ENCODE data around the gene IQGAP2.

DNA sequence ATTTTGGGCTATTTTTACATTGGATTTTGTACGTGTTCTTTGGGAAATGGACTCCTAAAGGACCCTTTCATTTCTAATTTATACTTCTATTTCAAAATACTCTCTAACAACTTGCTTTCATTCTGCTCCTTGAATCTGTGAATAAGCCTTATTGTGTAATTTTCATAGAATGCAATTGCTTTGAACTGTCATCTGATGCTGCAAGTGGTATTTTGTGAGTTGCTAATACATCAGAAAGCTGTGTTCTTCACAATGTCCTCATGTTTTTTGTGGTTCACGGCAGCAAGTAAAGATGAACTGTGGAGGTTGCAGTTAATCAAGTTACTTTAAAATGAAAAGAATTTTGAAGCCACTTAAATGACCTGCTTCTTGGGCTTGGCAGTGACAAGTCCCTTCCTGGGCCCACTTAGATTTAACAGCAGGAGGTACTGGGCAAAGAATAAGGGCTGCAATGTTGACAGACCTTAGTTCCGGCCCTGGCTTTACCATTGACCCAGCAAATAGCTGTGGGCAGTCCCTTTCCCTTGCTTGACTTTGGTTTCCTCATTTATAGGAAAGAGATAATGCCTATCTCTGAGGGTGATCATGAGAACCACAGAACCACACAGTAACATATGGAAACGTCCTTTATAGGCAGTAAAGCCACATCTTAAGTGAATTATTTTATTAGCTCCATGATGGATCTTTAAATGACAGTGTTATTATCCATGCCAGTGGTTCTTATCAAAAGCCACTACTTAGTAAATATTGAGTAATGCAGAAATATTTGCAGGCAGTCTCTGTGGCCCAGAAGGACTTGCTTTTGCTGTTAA is 54.8 kb downstream of the IQGAP2 start:
- TF ChIP-seq EZH2phosphoT487 (IDR thresholded peaks at IDR 0.05; ENCODE audit: borderline replicate concordance, low read length) = no peak
- TF ChIP-seq, protein P1, sequence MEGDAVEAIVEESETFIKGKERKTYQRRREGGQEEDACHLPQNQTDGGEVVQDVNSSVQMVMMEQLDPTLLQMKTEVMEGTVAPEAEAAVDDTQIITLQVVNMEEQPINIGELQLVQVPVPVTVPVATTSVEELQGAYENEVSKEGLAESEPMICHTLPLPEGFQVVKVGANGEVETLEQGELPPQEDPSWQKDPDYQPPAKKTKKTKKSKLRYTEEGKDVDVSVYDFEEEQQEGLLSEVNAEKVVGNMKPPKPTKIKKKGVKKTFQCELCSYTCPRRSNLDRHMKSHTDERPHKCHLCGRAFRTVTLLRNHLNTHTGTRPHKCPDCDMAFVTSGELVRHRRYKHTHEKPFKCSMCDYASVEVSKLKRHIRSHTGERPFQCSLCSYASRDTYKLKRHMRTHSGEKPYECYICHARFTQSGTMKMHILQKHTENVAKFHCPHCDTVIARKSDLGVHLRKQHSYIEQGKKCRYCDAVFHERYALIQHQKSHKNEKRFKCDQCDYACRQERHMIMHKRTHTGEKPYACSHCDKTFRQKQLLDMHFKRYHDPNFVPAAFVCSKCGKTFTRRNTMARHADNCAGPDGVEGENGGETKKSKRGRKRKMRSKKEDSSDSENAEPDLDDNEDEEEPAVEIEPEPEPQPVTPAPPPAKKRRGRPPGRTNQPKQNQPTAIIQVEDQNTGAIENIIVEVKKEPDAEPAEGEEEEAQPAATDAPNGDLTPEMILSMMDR (conservative IDR thresholded peaks at IDR 0.05; ENCODE audit: low read depth, low read length) = no peak
- no peak for TF ChIP-seq EZH2 (IDR thresholded peaks at IDR 0.05; ENCODE audit: low read length, unreplicated experiment)

Measured in PC-3 (cell line).